Lower lobe of right lung (tissue), 2 donors: ENCODE results near the gene FSTL4. TPM values are rescaled to one million over a fixed set of nuclear protein-coding genes. Genes with fewer than 3 reads are reported as not detected.

Source experiments
- ATAC-seq, 2 donors: fragments of 200-7000 bp; cut with Tn5 transposase; one replicate each; pipeline ENCODE4 v1.9.1; 2020 to 2022; ENCODE audit warnings: mild to moderate bottlenecking in 2 of 2, moderate library complexity in 2 of 2
- DNase-seq: peaks from one replicate; pipeline ENCODE4 v3.0.0-alpha.2; 2020
- H3K27ac ChIP-seq: fragments of 200-600 bp; one replicate; pipeline ENCODE4 v1.8.0; 2022
- H3K27me3 ChIP-seq: fragments of 200-600 bp; one replicate; pipeline ENCODE4 v1.8.0; 2022; ENCODE audit warnings: low read depth
- H3K36me3 ChIP-seq: fragments of 200-600 bp; one replicate; pipeline ENCODE4 v1.8.0; 2022; ENCODE audit warnings: mild to moderate bottlenecking
- H3K4me1 ChIP-seq: fragments of 200-600 bp; one replicate; pipeline ENCODE4 v1.8.0; 2022
- H3K4me3 ChIP-seq: fragments of 200-600 bp; one replicate; pipeline ENCODE4 v1.8.0; 2022; ENCODE audit warnings: mild to moderate bottlenecking
- H3K9me3 ChIP-seq: fragments of 200-600 bp; one replicate; pipeline ENCODE4 v1.8.0; 2022
- CTCF ChIP-seq: fragments of 200-600 bp; IDR thresholded peaks from one replicate; pipeline ENCODE4 v1.8.0; 2022; ENCODE audit warnings: antibody characterized with exemption, mild to moderate bottlenecking
- intact Hi-C: fragments of 100-400 bp; cut with DNase I; formaldehyde crosslinking; loops from one replicate; pipeline ENCODE4 v1.11.0; 2022
- total RNA-seq: library from RNA; stranded (reverse); fragmentation: NEBNext Ultra II Directional; extraction: Animal tissue kit (Norgen Biotek cat#: 25700); gene quantifications from one replicate; pipeline ENCODE4 v1.2.1, GENCODE V29; 2021
- donor health status: DM: no; HTN: yes; CAD: no; lungs with severe emphysema.

FSTL4 gene
- total RNA-seq, 1 donor from 2014 or later = 1.9 TPM

GRCh38 chr5:133356984-133357421 is 255.3 kb downstream of the FSTL4 start:
- ATAC-seq (no peak), DNase-seq (no peak)
- no peaks in the 10 kb centered on the region for H3K36me3 ChIP-seq
- H3K27me3 ChIP-seq = peaks cover 6% of the 10 kb centered on the region
- no peak for TF ChIP-seq CTCF
- H3K27ac ChIP-seq = no peak overlapping the region
- H3K9me3 ChIP-seq = no peaks in the 10 kb centered on the region
- intact Hi-C loops = no loop called here
- no peak overlapping the region for H3K4me3 ChIP-seq
- H3K4me1 ChIP-seq = no peaks in the 10 kb centered on the region

- Histone ChIP-seq H3K27me3 (peaks cover 6% of the 10 kb centered on the region), H3K4me3 (no peak overlapping the region), H3K36me3 (no peaks in the 10 kb centered on the region), H3K27ac (no peak overlapping the region), H3K9me3 (no peaks in the 10 kb centered on the region), H3K4me1 (no peaks in the 10 kb centered on the region)
- ATAC-seq = peak in 1 of 2 donors; percentile 19
- intact Hi-C loops = no loop called here
- no peak for DNase-seq
- no peak for TF ChIP-seq CTCF
Measured at GRCh38 chr5:133356396-133356983, 255.9 kb downstream of the FSTL4 start.

GRCh38 chr5:133354323-133355185 is 257.8 kb downstream of the FSTL4 start:
- DNase-seq = no peak
- TF ChIP-seq CTCF = no peak

GRCh38 chr5:133353741-133354140 is 258.6 kb downstream of the FSTL4 start:
- Histone ChIP-seq H3K27ac (no peak overlapping the region), H3K36me3 (no peaks in the 10 kb centered on the region), H3K4me3 (no peak overlapping the region), H3K9me3 (no peaks in the 10 kb centered on the region), H3K4me1 (no peaks in the 10 kb centered on the region), H3K27me3 (no peaks in the 10 kb centered on the region)
- DNase-seq = no peak
- TF ChIP-seq CTCF = no peak
- intact Hi-C loops = no loop called here
- no peak for ATAC-seq

More at GRCh38 chr5:133354323-133355185, 257.8 kb downstream of the FSTL4 start:
- no peak overlapping the region for H3K27ac ChIP-seq
- no peak overlapping the region for H3K4me3 ChIP-seq
- H3K27me3 ChIP-seq = no peaks in the 10 kb centered on the region
- no peaks in the 10 kb centered on the region for H3K4me1 ChIP-seq
- H3K36me3 ChIP-seq = no peaks in the 10 kb centered on the region
- no peaks in the 10 kb centered on the region for H3K9me3 ChIP-seq
- intact Hi-C loops = no loop called here
- ATAC-seq = no peak

GRCh38 chr5:133348406-133348805 is 263.9 kb downstream of the FSTL4 start:
- Histone ChIP-seq H3K27ac (no peak overlapping the region), H3K4me1 (no peaks in the 10 kb centered on the region), H3K36me3 (no peaks in the 10 kb centered on the region), H3K27me3 (no peaks in the 10 kb centered on the region), H3K9me3 (no peaks in the 10 kb centered on the region), H3K4me3 (no peak overlapping the region)
- no peak for TF ChIP-seq CTCF
- intact Hi-C loops = no loop called here
- no peak for ATAC-seq
- no peak for DNase-seq
